ENCODE measurements around the gene ATP6V0E2.

DNA sequence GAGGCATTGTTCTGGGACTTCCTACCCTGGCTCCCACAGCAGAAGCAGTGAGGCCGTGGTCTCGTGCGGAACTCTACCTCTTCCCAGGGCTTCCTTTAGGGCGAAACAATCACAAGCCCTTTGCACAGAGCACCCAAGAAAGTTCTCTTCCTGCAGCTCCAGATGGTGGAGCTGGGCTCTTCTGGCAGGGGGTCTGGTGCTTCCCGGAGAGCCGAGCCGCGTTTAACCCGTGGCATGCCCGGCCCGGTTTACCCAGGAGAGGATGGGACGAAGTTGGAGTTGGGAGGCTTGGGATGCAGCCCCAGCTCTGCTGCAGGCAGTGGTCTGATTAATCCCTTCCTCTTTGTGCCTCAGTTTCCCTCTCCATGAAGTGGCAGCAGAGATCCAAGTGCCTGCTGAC is 9.0 kb upstream of the ATP6V0E2 start:
- TF ChIP-seq, protein P1, sequence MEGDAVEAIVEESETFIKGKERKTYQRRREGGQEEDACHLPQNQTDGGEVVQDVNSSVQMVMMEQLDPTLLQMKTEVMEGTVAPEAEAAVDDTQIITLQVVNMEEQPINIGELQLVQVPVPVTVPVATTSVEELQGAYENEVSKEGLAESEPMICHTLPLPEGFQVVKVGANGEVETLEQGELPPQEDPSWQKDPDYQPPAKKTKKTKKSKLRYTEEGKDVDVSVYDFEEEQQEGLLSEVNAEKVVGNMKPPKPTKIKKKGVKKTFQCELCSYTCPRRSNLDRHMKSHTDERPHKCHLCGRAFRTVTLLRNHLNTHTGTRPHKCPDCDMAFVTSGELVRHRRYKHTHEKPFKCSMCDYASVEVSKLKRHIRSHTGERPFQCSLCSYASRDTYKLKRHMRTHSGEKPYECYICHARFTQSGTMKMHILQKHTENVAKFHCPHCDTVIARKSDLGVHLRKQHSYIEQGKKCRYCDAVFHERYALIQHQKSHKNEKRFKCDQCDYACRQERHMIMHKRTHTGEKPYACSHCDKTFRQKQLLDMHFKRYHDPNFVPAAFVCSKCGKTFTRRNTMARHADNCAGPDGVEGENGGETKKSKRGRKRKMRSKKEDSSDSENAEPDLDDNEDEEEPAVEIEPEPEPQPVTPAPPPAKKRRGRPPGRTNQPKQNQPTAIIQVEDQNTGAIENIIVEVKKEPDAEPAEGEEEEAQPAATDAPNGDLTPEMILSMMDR (IDR thresholded peaks at IDR 0.05): no peak
- no peak for TF ChIP-seq POLR2A (IDR thresholded peaks at IDR 0.05; ENCODE audit: low read depth)
